ENCODE measurements around the gene TRMT5. TPM values are rescaled to one million over a fixed set of nuclear protein-coding genes. Genes with fewer than 3 reads are reported as not detected.
A peak's percentile ranks its signal among the peaks of the same experiment; 100 is the strongest.

Gene TRMT5
- total and polyA plus RNA-seq, 9 of the 15 experiments (the other 6 are each of a cell fraction or from before 2014, with no cell fraction given), result 8.4 to 20.0 (median 15.1) TPM

- TF ChIP-seq ZNF347 (CRISPR knock-in tag; IDR thresholded peaks at IDR 0.05; ENCODE audit: low read depth) (no peak), SMARCE1 (IDR thresholded peaks at IDR 0.05) (0 out of 2 replicates have a peak, but pooled peaks have one; percentile 36), MAFG (tag; conservative IDR thresholded peaks at IDR 0.05) (peak; percentile 91), POLR2B (IDR thresholded peaks at IDR 0.05; ENCODE audit: low read depth, partially characterized antibody) (peak; percentile 52), SIRT6 (IDR thresholded peaks at IDR 0.05; ENCODE audit: low read depth, low read length) (no peak), GTF2A2 (tag; IDR thresholded peaks at IDR 0.05) (no peak), RAD51 (IDR thresholded peaks at IDR 0.05; ENCODE audit: borderline replicate concordance, low read depth) (peak; percentile 33; the same call in 1 of the 2 replicates), ZNF140 (CRISPR knock-in tag; IDR thresholded peaks at IDR 0.05) (no peak), L3MBTL2 (IDR thresholded peaks at IDR 0.05) (no peak), TBL1XR1 (IDR thresholded peaks at IDR 0.05; ENCODE audit: low read length in 2 of 2) (no peak), COPS2 (conservative IDR thresholded peaks at IDR 0.05) (no peak), SNAPC5 (CRISPR knock-in tag; IDR thresholded peaks at IDR 0.05) (no peak), CTCF (IDR thresholded peaks at IDR 0.05 in 2 of 3, conservative IDR thresholded peaks at IDR 0.05 in 1 of 3; ENCODE audit: insufficient read depth in 2 of 3, low read depth in 1 of 3, low read length in 3 of 3) (no peak), CREB5 (CRISPR knock-in tag; IDR thresholded peaks at IDR 0.05) (no peak), MNT (conservative IDR thresholded peaks at IDR 0.05) (0 out of 4 replicates have a peak, but pooled peaks of 1 of the 2 experiments have one; percentile 21), TOE1 (IDR thresholded peaks at IDR 0.05; ENCODE audit: borderline replicate concordance) (peak; percentile 69), TOE1 (CRISPR knock-in tag; IDR thresholded peaks at IDR 0.05; ENCODE audit: borderline replicate concordance, low read depth) (no peak), ZNF277 (CRISPR knock-in tag; IDR thresholded peaks at IDR 0.05; ENCODE audit: borderline replicate concordance) (no peak)
These were observed 965 bp upstream of the TRMT5 start (continued) for GRCh38 chr14:60981633-60982455.
